Measurements from ENCODE around the gene AFMID.

GRCh38 chr17:78144736-78145641 lies 42.2 kb upstream of the AFMID start:
- peak in 4 of 7 experiments; percentile 16 to 38 (median 26) for TF ChIP-seq CTCF (IDR thresholded peaks at IDR 0.05)
- peak in 1 of 3 donors; percentile 27 for TF ChIP-seq POLR2A (IDR thresholded peaks at IDR 0.05)

Measured in body of pancreas (tissue), 4 donors.